Amniotic stem cell (primary cell): ENCODE measurements around the gene PAWR.
A peak's percentile ranks its signal among the peaks of the same experiment; 100 is the strongest.

Experiments used
- DNase-seq: peaks from one replicate; lab custom pipeline; 2025; lab: John Stamatoyannopoulos, UW

The PAWR gene, protein sequence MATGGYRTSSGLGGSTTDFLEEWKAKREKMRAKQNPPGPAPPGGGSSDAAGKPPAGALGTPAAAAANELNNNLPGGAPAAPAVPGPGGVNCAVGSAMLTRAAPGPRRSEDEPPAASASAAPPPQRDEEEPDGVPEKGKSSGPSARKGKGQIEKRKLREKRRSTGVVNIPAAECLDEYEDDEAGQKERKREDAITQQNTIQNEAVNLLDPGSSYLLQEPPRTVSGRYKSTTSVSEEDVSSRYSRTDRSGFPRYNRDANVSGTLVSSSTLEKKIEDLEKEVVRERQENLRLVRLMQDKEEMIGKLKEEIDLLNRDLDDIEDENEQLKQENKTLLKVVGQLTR

DNA sequence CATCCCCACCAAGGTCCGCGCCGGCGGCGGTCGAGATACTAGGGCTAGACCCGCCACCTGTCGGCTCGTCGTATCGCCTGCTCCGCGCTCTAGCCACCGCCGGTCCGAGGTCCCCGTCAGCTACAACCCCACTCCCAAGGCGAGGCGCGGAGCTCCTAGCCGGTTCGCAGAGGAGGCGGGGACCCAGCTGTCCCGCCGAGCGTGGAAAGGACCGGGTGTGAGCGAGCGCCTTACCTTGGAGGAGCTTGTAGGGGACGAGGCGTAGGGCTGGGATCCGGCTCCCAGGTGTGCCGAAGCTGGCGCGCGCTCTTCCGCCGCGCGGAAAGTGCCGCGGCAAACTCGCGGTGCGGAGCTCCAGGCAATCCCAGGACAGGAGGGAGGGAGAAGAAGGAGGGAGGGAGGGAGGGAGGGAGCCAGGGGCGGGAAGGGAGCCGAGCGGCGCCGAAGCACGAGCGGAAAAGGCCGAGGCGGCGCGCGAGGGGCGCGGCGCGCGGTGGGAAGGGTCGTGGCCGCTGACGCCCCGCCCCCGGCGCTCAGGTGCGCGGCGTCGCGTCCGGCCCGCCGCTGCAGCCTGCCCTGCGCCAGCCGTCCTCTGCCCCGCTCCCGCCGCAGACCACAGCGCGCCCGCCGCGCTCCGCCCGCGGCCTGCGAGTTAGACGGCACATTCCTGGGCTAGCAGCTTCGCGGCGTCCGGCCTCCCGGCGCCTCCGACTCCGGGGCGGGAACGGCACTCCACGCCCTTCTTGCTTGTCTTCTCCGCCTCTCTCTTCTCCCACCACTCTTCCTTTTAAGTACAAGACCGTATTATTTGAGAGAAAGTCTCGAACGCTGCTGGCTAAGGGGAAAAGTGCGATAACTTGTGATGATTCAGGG, at the start of gene PAWR:
PAWR (minus strand) TSS at position 327 of the 873 bp plus-strand sequence. CDS start 720 bp downstream, outside the sequence.
- DNase-seq: peak; percentile 70

DNA sequence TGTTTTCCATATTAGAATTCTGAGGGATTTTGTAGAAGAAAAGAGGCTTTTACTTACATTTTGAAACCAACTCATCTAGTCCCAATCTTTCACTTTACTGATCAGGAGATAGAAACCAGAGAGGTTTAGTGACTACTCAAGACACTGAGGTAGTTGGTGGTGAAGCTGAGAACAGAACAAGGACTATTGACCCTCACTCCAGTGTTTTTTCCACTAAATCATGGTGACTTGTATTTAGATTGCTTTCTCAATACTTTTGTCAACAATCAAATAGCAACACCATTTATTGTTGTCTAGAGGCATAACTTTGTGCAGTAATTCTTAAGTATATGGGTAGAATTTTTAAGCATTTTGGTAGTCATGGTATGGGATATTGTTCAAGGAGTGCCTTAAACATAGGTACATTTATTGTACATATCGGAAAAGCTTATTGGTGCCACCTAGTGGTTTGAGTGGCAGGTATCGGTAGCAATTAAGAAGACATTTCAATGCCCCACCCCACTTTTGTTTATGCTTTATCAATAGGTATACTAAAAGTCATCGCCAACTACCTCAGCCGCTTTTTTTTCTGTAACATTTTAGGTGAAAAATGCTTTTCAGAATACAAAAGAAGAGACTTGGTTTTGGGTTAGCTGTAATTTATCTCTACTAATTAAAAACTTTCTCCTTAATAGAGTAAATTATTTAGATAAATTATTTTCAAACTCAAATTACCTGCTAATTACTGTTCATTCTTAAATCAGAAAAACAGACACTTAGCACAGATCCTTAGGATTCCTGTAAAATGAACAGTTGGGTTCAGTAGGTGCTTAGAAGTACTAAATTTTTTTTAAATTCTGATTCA, 47.3 kb upstream of the PAWR start:
- peak; percentile 18 for DNase-seq

DNA sequence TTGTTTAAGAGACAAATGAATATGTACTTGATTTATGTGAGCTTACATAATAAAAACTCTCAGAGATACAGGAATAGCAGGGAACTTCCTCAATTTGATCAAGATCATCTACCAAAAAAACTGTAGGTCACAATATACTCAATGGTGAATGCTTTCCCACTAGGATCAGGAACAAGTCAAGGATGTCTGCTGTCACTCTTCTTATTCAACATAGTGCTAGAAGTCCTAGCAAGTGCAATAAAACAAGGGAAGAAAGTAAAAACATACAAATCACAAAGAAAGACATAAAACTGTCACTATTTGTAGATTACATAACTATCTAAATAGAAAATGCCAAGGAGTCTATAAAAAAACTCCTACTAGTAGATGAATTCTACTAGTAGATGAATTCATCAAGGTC, 41.9 kb upstream of the PAWR start:
- no peak for DNase-seq

DNA sequence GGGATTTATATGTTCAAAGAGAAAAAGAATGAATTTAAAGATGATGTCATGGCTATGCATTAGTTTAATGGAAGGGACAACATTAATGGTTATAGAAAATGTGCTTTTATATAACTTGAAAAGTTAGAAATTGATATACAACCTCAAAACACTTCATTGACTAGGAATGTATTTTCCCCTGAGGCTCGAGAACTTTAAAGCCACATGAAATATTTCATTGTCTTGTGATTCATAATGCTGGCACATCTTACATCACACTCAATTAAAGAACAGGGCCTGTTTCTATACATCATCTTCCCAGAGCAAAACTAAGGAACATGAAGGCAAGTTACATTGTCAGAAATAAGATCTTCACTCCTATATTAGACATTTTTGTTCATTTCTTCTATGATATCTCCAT, 35.2 kb upstream of the PAWR start:
- DNase-seq: peak; percentile 25

DNA sequence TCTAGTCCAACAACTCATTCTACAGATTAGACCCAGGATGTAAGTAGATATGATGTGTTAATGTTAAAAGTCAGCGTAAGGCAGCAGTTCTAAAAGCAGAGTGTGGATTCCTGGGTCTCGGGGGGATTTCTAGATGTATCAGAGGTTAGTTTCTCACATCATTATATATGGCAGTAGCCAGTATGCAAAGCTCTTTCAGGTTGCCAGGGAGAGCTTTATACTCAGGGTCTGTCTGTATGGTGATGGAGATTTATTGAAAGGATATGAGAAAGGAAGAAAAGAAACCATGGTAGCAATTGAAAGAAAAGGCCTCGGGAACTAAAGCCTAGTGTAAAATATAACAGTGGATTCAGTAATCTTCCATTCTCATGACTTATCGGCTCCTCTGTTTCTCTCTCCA, 26.2 kb upstream of the PAWR start:
- no peak for DNase-seq

DNA sequence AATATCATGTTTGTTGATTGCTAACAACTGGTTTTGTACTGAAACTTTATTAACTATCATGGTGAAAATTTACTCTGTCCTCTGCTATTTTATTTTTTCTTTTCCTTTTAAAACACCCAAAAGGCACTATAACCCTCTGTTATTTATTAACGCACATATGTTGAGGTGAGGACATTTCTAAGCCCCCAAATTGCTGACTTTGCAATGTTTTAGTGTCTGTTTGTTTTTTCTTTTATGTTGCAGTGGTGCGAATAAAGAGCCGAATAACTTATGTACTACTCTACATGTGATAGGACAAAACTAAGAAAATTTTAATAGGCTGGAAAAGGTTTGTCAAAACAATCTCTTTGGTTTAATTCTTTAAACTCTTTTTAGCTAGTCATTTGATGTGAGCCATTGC, 24.5 kb upstream of the PAWR start:
- no peak for DNase-seq

DNA sequence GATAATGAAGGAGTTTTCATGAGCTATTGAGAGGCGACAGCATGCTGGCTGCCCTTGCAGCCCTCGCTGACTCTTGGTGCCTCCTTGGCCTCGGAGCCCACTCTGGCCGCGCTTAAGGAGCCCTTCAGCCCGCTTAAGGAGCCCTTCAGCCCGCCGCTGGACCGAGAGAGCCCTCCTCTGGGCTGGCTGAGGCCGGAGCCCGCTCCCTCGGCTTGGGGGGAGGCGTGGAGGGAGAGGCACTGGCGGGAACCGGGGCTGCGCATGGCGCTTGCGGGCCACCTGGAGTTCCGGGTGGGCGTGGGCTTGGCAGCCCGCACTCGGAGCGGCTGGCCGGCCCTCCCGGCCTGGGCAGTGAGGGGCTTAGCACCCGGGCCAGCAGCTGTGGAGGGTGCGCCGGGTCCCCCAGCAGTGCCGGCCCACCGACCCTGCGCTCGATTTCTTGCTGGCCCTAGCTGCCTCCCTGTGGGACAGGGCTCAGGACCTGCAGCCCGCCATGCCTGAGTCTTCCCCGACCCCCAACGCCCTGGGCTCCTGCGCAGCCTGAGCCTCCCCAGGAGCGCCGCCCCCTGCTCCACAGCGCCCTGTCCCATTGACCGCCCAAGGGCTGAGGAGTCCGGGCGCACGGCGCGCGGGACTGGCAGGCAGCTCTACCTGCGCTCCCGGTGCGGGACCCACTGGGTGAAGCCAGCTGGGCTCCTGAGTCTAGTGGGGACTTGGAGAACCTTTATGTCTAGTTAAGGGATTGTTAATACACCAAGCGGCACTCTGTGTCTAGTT, 20.1 kb upstream of the PAWR start:
- no peak for DNase-seq

DNA sequence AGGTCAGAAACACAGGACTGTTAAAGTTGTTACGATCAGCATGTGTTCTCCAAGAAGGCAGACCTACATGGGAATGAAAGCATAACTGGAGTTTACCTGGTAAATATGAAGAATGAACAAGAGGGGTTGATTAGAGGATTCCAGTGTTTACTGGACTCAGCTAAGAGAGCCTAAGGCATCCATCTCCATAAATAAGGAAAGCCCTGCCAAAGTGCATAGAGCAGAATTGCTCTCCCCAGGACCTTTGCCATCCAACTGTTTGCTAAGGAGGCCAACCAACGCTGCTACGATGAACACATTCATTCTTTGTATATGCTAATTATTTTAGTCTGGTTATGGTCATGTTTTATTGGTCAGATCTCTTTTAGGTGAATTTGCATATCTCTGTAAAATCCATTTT, 17.1 kb upstream of the PAWR start:
- no peak for DNase-seq

DNA sequence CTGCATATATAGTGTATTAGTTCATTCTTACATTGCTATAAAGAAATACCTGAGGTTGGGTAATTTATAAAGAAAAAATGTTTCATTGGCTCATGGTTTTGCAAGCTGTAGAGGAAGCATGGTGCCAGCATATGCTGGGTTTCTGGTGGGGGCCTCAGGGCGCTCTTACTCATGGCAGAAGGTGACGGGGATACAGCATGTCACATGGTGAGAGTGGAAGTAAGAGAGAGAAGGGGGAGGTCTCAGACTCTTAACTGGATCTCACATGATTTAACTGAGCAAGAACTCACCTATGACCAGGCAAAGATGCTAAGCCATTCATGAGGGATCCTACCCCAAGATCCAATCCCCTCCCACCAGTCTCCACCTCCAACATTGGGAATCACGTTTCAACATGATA, 15.9 kb upstream of the PAWR start:
- DNase-seq: no peak

DNA sequence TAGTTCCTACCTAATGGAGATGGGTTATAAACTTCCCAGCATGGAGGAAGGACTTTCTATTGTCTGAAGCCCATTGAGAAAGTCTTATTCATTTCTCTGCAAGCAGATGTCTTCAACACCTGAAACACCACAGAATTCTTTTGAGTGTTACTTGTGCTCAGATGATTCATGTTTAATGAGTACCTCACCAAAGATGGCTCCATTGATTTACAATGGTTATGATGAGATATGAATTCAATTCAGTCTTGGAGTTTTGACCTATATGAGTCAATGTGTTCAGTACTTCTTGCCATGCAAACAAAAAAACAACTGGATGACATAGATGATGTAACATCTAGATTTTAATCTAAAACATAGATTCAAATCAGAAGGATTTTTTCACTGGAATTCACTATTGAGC, 15.4 kb upstream of the PAWR start:
- DNase-seq: no peak

DNA sequence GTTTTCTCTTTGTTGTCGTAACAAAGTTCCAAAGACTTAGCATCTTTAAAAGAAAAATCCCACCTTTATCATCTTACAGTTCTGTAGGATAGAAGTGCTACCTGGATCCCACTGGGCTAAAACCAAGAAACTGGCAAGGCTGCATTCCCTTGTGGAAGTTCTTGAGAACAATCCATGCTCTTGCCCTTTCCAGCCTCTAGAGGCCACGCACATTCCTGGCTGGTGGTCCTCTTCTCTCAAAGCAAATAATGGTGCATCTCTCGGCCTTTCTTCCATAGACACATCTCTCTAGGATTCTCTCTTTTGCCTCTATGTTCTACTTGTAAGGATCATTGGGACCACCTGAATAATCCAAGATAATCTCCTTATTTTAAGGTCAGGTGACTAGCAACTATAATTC, 8.2 kb upstream of the PAWR start:
- no peak for DNase-seq

DNA sequence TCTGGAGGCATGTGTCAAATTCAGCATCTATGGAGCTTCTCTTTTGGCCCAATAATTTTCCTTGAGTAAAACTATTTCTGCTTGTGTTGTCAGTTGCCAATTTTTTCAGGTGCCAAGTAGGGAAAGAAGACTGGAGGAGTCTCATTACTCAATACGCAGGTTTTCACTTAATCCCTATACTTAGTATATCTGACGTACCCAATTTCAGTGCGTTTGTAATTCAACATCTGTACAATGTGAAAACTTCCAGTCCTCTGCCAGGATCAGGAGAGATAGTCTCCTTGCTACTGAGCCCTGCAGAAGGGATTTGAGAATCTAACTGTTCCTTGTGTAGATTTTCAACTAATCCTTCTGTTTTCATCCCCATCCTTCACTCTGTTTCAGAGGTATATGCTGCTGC, 5.7 kb upstream of the PAWR start:
- DNase-seq: no peak

DNA sequence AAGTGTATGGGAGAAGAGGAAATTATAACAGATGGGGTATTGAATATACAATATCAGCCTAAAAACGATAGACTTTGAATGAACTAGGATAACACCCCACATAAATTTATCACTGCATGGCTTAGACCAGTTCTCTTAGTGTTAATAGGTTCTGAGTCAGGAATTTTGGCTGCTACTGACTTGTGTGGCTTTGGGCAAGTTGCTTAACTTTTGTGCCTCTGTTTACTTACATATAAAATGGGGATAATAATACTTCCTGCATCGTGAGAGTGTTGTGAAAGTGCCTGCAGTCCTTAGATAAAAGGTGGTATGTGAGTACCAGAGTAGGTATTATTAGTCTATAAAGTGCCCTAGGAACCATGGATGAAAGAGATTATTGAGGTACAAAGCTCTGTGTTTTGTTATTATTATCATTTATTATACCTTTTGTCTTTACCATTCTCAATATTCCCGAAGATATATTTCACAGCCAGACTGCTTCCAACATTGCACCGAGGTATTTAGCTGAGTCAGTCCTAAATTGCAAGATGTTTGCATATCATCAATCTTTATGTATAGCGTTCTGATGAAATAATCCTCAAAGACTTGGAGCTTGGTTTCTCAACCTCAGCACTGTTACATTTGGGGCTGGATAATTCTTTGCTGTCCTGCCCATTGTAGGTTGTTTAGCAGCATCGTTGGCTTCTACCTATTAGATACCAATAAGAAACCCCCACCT, 2.3 kb upstream of the PAWR start:
- no peak for DNase-seq

DNA sequence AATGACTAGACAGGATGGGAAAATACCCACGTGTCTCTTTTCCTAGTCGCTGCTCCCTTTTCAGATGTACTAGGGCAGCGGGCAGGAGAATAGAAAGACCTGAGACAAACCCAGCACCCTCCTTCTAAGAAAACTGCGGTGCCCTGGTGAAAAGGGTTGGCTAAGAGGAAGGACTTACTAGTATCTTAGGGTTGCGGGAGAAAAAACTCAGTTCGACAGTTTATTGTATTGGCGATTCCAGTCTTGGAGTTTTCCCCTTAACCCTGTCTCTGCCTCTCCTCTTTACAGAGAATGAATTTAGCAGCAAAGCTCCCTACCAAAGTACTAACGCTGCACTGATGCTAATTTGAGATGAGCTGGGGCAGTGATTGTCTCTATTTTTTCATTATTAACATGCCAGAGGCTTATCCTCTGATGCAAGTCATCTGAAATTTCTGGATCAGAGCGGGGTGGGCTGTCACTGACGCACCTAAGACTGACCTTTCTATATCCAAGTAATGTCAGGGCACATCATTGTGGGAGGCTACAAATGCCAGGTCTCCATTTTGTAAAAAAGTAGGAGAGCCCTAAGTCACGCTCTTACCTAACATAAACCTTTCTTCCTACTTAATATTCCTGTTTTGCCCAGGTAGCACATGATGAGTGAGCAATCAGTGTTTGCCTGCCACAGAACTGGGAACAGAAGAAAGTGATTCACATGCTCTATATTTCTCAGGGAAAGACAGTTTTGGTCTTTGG, 916 bp upstream of the PAWR start:
- no peak for DNase-seq

DNA sequence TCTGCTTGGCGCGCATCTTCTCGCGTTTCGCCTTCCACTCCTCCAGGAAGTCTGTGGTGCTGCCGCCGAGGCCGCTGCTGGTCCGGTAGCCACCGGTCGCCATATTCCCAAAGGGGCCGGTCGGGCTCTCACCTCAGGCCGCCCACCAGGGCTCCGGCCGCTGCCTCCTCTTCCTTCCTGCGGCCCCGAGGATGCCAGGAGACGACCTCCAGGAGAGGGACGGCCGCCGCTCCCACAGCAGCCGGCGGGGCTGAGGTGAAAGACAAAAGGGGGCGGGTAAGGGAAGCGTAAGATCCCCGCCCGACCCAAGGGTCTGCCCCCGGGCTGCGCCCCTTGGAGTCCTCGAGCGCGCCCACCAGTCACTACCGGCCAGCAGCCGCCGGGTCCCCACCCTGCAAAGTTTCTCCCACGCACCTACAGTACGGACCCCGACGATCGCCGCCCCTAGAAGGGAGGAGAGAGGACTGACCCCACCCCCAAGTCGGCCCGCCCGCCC, 574 bp downstream of the PAWR start:
- no peak for DNase-seq

DNA sequence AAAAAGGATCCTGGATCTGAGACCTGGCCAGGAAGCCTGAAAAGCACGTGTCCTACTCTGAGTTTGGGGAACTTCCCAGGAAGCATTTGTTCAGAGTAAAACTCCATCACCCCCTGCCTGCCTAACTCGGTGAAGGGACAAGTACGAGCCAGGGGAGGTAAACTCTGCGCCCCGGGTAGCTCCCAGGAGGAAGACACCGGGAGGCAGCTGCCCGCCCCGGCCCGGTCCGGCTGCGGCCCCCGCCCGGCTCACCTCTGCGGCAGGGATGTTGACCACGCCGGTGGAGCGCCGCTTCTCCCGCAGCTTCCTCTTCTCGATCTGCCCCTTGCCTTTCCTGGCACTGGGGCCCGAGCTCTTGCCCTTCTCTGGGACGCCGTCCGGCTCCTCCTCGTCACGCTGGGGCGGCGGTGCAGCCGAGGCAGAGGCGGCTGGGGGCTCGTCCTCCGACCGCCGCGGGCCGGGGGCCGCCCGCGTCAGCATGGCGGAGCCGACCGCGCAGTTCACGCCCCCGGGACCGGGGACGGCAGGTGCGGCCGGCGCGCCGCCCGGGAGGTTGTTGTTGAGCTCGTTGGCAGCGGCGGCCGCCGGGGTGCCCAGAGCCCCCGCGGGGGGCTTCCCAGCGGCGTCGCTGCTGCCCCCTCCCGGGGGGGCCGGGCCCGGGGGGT, 1.2 kb downstream of the PAWR start:
- no peak for DNase-seq

DNA sequence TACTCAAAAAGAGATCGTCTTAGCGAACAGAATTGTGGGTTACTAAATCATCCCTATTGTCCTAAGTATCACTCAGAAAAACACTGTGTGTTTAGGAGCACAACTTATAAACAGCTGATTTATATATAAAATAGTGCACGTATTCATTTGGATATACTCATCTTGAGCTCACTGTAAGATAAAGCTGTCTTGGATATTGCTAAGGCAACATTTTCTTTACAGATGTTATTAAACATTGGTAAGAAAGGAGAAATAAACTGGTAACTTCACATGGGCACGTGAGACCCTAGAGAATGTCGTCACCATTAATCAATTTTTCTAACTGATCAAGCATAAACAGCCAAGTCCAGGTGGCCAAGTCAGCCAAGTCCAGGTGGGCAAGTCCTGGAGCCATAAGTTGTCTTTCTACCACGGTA, 1.7 kb downstream of the PAWR start:
- DNase-seq: no peak

DNA sequence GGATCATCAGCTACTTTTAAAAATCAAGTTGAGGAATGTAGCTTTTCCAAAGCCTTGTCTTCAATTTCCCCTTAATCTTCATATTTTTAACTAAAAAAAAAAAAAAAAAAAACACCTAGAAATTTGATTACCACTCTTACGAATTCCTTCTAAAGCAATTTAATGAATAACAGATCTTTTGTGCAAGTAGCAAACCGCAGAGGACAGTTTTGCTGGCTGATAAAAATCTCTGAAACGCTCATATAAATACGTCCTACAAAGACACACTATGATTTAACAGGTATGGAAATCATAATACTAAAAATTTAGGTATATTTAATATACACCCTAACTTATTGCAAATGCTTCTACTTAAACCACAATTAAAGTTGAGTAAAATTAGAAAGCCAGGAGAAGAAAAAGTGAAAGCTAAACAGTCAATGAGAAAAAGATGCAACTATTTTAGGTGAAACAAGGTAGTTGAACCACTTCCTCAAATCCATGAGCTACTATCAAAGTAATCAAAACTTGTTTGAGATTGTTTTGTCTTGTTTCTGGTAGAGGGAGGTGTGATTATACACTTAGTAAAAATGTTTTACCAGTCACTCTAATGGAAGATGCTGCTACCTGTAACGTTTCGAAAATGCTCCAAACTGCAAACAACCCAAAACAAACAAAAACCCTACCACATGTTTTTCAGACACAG, 2.2 kb downstream of the PAWR start:
- no peak for DNase-seq

DNA sequence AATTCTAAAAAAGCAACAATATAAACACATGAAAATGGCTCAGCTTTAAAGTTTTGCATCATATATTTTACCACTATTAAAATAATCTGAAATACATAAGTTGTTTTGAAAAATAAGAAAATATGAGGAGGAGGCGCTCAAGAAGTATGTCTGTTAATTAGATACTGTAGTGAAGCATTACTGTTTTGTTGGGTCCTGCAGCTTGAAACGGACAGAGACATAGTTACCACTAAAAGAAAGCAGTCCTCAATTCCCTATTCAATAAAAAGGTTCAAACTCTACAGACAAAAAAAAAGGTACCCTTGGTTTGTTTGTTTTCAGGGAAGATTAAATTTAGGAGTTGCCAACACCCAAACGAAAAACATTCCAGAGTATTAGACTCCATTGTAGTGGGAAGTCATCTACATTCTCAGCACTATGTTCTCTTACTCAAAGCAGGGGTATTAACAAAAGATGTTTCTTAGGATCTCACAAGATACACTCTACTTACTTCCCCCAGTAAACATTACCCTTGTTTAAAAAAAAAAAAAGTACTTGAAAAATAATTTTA, 3.0 kb downstream of the PAWR start:
- no peak for DNase-seq
